HG02981 (cell line): Measurements from ENCODE around the gene RASIP1.

Source experiments
- ATAC-seq: cut with Tn5 transposase; IDR thresholded peaks from one replicate; pipeline ENCODE4 v1.9.1; 2021; ENCODE audit warnings: mild to moderate bottlenecking, moderate library complexity; ENCODE audit not compliant: unreplicated experiment

RASIP1 gene

DNA sequence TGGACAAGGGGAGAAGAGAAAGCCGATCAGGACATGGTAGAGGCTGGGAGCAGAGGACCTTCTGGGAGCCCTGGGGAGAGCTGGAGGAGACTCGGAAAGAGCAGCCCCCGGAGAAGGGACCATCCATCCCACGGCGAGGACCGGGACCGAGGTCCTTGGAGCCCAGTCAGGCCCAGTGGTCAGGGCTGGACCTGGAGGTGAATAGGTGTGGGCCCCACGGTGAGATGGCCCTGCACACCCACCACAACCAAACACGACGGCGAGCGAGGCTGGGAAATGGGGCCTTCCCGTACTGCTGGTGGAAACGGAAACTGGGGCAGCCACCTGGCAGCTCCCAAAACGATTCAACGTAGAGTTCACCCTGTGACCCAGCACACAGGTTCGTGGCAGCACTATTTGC lies 63.9 kb downstream of the RASIP1 start:
- ATAC-seq = no peak

DNA sequence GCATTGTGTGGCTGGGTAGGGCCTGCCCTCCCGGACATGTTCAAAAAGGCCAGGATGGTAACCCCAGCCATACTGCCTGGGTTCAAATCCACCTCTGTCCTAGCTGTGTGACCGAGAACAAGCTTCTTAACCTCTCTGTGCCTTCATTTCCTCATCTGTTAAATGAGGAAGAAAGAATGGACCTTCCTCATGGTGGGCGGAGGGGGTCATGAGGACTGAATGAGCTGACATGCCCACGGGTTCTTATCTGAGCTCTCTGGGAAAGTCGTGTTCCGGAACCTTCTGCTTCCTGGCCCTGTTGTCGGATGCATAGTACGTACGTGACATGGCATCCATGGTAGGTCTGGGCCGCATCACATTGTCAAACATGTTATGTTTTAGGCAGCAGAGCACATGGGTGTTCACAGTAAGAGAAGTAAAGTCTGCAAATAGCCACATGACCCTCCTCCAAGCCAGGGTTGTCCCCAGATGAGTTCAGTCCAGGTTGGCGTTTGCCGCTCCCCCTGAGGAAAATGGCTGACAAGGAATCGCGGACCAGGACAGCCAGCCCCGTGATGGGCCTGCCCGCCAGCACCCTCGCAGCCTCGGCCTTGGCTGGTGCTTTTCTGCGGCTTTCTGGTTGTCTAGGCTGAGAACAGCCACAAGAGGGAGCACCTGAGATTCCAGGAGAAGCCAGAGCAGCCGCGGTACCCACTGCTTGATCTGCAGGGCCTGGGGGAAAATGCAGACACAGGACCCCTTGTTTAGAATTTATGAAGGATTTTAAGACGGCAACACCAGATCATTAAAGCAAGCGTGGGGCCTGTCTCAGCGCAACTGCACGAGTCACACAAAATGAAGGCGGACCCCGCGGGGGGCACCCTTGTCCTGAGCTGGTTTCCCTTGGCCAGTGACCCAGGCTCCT lies 65.2 kb downstream of the RASIP1 start:
- ATAC-seq = no peak

DNA sequence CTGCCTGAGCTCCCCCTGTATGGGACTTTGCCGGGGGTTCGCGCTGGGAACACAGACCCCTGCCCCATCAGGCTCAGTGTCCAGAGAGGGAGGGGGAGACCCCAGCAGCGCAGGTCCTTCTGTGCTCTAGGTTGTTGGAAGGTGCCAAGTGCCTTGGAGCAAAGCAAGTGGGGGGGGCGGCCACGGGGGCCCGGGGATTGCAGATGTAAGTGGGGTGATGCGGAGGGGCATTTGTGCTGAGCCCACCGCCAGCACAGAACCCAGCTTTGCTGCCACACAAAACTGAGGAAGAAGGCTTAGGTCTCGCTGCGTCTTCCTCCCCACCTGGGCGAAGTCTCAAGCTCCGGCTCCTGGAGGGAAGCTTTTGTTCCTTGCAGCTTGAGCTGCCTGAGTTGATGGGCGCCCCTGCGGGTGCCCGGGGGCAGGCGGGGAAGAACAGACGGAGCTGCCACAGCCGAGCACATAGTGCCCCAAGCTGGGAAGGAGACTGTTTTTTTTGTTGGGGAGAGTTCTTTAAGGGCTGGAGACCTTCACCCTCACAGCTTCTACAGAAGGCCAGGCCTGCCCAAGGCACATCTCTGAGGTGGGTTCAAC lies 66.1 kb downstream of the RASIP1 start:
- no peak for ATAC-seq

DNA sequence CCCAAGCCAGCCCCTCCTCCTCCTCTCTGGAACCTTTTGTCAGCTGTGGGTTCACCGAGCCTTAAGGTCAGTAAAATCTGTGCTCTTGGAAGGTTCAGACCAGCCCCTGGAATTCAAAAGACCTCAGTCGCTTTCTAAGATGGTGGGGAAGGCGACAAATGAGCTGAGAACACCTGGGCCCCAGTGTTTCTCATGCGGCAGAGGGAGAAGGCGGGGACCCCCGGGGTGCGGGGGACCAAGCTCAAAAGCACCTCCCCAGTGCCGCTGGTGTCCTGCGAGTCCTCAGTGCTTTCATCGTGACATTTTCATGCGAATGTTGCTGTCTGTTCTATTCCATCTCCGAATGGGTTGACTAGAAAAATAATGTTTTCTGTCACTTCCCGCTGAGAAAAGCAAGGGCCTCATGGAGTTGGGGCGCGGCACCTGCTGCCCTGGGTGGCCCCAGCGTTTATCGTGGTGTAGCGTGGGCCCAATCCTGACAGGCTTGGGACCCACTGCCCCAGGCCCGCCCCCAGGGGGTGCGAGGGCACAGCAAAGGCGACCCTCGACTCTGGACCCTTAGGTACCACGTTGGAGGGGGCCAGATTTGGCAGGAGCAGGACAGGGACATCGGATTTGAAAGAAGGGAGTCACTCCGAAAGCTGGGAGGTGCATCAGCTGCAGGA lies 66.8 kb downstream of the RASIP1 start:
- ATAC-seq = no peak

DNA sequence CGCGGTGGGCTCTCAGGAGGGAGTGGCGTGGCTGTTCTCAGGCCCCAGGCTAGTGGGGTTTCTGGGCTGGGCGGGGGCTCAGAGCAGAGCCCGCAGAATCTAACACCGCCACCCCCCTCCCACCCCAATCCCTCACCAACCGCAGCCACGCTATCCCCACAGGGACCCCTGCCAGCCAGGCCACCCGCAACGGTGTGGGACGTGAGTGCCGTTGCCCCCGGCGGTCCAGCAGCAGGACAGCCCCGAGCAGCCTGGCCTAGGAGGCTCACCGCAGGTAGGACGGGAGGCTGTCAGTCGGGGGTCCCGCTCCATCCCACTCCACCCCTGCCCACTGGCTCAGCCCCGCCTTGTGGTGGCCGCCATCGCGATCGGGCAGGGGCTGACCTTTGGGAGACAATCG lies 67.4 kb downstream of the RASIP1 start, which contains the start of gene NTN5:
Gene NTN5 (minus strand): TSS at position 24 of the 400 bp plus-strand sequence. CDS start 2,031 bp downstream, outside the sequence.
- ATAC-seq = no peak

DNA sequence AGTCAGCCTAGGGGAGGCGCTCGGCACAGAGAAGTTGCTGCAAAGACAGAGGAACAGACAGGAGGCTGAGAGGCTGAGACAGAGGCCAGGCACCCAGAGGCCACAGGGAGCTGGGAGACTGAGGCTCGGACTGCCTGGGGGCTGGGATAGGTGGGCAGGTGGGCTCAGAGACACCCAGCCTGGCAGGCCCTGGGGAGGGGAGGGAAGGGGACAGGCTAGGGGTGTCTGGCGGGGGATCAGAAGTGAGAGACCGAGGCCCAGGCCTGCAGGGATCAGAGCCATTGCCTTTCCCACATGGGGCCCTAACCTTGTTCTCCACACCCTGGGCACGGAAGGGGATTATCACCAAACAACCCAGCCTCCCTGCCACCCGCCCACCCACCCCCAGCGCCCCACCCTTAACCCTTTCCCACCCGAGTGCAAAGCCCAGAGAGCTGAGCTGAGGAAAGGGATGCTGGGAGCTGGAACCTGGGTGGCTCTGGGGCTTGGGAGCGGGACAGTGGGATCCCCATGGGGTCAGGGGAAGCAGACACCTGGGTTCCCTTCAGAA lies 68.9 kb downstream of the RASIP1 start:
- ATAC-seq = no peak

DNA sequence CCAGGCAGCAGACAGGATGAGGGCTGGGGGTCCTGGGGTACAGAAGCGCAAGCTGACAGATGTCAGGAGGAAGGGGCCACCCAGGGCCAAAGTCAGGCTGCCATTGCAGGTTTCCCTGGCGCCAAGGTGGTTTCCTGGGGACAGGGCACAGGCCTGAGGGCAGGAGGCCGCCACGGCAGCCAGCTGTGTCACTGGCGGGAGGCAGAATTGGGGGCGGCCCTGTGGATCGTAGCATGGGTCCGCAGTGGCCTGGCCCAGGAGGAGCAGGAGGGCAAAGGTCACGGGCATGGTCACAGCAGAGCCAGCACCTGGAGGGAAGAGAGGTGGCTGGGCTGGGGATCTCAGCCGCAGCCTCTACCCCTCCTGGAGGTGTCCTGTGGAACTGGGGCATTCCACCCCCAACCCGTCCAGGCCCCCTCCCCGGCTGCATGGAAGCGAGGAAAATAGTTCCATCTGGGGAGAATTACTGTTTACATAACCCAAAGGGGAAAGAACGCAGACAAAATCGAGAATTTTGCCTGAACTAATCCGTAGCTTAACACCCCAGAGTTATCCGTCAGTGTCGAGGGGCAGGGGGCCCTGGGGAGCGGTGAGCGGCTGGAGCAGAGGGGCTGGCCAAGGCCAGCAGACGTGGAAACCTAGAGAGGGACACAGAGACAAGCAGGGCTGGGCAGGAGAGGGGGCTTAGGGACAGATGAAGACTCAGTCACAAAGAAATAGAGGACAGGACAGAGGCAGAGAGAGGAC lies 69.5 kb downstream of the RASIP1 start:
- ATAC-seq = no peak
